HG02943 (cell line): ENCODE data around the gene FITM2.
A peak's percentile ranks its signal among the peaks of the same experiment; 100 is the strongest.
"Not testable (repeated sequence)": the region's sequence is repeated elsewhere in the genome, so short reads cannot be mapped to it uniquely, and the experiment has no call there.

Experiments
- ATAC-seq: cut with Tn5 transposase; IDR thresholded peaks from one replicate; pipeline ENCODE4 v1.9.1; 2021; ENCODE audit warnings: mild to moderate bottlenecking, low read depth, moderate library complexity; ENCODE audit not compliant: unreplicated experiment

Gene FITM2

DNA sequence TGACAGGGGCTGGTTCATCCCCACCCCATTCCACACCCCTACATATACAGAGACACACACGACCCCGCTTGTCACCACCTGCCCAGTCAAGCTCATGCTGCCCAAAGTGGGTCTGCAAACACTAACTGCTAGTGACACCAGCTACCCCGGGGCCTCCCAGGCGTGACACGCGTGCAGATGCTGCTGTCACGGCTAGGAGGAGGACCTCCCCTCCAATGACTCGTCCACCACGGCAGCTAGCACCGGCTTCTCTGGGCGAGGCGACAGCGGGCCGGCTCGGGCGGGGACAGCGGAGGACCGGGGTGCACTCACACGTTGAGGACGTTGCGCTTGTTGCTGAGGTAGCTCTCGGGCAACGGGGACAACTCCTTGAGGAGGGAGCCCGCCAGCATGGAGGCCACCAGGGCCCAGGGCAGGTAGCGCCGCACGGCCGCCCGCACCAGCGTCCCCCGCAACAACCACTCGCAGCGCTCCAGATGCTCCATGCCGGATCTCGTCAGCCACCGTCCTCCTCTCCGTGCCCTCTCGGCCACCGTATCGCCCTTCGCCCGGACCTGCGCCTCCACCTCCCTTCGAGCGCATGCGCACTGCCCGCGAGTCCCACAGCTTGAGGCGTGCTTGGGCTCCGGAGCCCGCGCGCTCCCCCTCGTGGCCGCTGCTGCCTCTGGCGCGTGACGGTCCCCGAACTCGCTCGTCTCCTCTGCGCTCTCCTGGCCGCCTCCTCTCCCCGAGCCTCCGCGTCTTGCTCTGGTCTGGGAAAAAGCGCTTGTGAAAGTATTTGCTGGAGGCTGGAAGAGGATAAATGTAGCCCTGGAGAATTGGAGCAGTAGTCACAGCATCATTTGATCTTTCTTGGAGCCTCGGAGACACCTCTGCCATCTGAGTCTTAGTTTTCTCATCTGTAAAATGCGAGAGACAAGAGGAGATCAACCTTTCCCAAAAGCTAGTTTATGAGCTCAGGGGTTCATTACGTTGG lies at the start of gene FITM2:
Gene FITM2 (minus strand): TSS at position 539 of the 976 bp plus-strand sequence. CDS start 54 bp downstream, at position 485.
- peak; percentile 75 for ATAC-seq

- ATAC-seq: no peak
These were observed 49.2 kb upstream of the FITM2 start for GRCh38 chr20:44360221-44360620.

DNA sequence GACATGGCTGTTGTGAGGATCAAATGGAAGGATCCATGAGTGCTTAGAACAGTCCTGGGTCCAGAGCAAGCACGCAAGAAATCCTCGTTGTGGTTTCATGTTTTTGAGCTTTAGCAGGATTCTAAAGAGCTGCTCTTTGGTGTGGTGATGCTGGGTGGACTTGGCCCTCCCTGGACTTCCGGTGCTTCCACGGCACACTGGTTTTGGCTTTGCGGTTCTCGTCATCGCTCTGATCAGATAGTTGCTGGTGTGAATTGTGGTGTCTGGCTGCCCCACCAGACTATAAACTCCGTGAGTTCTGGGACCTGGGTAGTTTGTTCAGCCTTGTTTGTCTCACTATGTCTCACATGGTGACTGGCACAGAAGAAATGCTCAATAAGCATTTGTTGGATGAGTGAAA lies 47.8 kb upstream of the FITM2 start:
- no peak for ATAC-seq

- no peak for ATAC-seq
These were observed 46.6 kb upstream of the FITM2 start for GRCh38 chr20:44357555-44358125.

GRCh38 chr20:44357020-44357419 lies 46.0 kb upstream of the FITM2 start:
- ATAC-seq: no peak

DNA sequence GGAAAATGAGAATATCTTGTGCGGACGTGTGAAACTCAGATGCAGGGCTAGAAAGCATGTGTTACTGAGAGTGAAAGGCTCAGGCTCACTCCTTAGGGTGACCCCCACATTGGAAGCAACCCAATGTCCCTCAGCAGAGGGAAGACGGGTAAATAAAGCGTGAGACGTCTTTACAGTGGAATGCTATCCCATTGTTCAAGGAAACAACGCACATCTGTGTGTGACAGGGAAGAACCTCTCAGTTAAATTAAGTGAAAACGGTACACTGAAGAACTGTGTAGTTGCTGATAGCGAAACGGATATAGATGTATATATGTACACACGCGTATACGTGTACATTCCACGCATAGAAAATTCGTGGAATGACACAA lies 45.3 kb upstream of the FITM2 start:
- no peak for ATAC-seq

- no peak for ATAC-seq
These were observed 44.7 kb upstream of the FITM2 start, which contains the start of gene HNF4A for GRCh38 chr20:44355498-44356352. Gene HNF4A, plus strand, starts transcription at chr20:44355699. Its CDS starts 106 bp downstream, at chr20:44355805.

DNA sequence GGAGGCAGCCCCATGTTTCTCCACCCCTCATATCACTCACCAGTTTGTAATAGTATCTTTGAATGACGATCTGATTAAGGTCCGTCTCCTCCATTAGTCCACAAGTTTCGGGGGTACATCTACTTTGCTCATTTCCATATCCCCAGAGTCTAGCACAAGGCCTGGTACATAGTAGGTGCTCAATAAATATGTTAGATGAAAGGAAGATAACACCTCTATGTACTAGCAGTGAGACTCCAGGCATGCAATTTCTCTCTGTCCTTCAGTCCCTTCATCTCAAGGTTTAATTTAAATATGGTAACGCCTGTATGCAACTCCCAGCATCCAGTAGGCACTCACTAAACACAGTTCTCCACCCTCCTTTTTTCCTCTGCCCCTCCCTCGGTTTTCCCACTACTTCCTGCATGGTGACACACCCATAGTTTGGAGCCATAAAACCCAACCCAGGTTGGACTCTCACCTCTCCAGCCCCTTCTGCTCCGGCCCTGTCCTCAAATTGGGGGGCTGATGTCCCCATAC lies 44.0 kb upstream of the FITM2 start:
- ATAC-seq: no peak

- ATAC-seq: no peak
These were observed 39.6 kb upstream of the FITM2 start for GRCh38 chr20:44350567-44350966.

DNA sequence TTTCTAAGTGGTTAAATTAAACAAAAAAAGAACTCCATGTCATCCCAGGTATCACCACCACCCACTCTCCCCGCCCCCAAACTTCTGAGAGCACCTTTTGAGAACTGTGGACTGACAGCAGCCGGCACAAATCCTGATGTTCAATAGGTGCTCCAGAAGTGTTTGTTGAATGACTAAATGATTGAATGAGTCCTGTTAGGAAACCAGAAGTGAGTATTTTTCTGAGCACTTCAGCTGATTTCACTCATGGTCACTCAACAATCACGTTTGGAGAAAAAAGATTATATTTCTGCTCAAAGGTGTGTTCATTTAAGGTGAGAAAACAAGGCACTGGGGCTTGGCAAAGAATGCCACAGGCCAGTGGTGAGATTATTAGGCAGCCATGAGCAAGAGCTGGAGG lies 38.3 kb upstream of the FITM2 start:
- no peak for ATAC-seq

DNA sequence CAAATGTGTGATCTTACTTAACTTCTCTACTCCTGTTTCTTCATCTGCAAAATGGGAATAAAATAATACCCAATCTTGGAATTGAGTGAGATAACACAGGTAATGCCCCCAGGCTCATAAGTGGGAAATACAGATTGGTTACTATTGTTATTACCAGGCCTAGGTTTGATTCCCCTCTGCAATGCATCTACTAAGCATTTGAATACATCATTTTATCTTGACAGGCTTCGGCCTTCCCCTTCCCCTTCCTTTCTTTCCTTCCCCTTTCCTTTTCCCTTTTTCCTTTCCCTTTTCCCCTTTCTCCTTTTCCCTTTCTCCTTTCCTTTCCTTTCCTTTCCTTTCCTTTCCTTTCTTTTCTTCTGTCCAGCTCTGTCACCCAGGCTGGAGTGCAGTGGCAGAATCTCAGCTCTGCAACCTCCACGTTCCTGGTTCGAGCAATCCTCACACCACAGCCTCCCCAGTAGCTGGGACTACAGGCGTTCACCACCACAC lies 37.2 kb upstream of the FITM2 start:
- no peak for ATAC-seq

GRCh38 chr20:44345941-44346340 lies 34.9 kb upstream of the FITM2 start:
- ATAC-seq: not testable (repeated sequence)

DNA sequence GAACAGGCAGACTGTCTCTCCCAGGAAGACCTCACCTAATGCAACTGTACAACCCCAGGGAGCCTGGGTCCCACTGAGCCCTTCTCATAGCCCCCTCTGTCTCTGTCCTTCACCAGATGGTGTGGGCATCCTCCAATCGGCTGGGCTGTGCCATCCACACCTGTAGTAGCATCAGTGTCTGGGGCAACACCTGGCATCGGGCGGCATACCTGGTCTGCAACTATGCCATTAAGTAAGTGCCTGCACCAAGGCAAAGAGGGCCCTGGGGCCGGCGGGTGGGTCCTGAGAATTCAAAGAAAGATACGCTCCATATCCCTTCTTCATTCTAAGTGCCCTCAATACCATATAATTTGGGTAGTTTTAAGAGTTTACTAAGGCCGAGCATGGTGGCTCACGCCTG lies 34.1 kb upstream of the FITM2 start:
- ATAC-seq: no peak

DNA sequence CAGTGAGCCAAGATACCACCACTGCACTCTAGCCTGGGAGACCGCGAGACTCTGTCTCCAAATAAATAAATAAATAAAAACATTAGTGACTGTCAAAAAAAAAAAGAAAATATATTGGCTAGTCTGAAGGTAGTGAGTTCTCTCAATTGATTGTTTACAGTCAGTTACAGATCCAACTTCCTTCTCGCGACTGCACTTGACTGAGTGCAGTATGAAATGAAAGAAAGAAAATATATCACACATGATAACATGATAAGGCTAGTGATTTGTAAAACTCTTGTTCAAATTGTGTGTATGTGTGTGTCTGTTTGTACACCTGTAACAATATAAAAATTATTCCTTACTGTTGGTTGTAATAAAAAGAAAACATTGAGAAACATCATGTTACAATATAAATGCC lies 33.7 kb upstream of the FITM2 start:
- no peak for ATAC-seq

GRCh38 chr20:44343162-44343675 lies 32.2 kb upstream of the FITM2 start:
- no peak for ATAC-seq

GRCh38 chr20:44342248-44342647 lies 31.2 kb upstream of the FITM2 start:
- no peak for ATAC-seq

DNA sequence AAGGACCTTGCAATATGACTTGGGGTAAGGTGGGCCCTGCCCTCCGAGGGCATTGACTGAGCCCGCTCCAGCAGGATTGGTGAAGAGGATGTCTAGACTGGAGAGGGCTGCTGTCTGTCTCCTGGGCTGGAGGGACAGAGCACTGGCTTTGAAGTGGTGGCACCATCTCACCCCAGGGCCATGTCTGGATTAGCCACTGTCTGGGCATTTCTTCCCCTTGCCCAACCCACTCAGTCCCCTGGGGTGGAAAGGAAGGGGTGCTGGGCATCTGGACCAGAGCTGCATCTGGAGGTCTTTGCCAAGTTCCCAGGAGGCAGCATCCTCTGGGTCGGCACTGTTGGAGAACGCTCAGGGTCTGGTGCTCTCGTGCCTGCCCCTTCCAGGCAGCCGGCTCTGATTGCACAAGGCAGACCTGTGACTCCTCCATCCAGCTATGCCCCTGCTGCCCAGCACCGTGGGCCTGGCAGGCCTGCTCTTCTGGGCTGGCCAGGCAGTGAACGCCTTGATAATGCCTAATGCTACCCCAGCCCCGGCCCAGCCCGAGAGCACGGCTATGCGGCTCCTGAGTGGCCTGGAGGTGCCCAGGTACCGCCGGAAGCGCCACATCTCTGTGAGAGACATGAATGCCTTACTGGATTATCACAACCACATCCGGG lies 25.9 kb upstream of the FITM2 start, which contains the start of gene R3HDML:
Gene R3HDML (plus strand): TSS at position 319 of the 656 bp plus-strand sequence. CDS start 115 bp downstream, at position 434.
- no peak for ATAC-seq

DNA sequence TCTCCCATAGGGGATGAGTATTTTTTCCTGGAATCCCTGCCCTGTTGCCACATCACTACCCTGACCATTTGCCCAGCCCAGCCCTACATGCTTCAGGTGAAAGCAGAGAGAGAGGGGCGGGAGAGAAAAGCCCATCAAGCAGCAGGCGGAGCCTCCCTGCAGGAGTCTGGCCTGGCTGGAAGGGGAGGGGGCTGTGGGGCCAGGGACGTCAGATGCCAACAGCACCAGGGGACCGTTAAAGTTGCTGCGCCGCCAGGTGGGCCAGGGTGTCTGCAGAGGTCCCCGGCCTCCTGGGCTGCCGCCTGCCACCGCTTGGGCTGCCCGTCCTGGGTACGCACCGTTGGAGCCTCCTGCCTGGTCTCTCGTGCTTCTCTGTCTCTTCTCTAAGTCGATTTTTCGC lies 25.1 kb upstream of the FITM2 start:
- no peak for ATAC-seq

DNA sequence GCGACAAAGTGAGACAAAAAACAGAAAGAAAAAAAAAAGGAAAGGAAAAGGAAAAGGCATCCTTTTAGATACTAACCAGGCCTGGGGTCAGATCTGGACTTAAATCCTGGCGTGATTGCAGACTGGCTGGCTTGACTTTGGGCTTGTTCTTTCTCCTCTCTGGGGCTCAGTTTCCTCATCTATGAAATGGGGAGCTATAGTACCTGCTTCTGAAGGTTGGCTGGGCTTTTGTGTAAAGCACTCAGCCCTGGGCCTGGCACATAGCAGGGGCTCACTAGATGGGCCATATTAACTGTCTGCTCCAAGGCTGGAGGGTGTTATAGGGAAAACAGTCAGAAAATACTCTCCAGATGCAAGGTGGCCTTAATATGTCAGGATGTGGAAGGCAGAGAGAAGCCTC lies 24.7 kb upstream of the FITM2 start:
- no peak for ATAC-seq

DNA sequence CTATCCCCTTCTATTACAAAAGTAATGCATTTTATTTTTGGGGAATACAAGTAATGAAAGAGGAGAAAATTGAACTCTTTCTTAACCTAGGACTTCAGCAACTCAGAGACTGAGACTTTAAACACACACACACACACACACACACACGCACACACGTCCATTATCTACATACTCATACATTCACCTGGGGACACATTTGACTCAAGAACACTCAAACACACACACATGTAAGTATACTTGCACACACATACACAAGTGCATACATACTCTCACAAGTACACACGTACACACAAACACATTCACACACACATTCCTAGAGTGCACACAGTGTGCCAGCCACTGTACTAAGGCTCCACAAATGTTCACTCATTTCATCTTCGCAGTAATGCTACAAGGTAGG lies 23.7 kb upstream of the FITM2 start:
- no peak for ATAC-seq
